CD14-positive monocyte (primary cell): ENCODE measurements around the gene SIPA1L3. TPM values are rescaled to one million over a fixed set of nuclear protein-coding genes. Genes with fewer than 3 reads are reported as not detected.

Experiments used
- DNase-seq, 3 donors: peaks; one replicate each; pipeline ENCODE4 v3.0.0-alpha.2; 2011 to 2022
- H2AFZ ChIP-seq: 2 replicates; pipeline ENCODE4 v1.6.0; 2012; ENCODE audit warnings: mild to moderate bottlenecking, low read depth, low read length, inconsistent platforms; ENCODE audit not compliant: insufficient read depth, poor library complexity, severe bottlenecking
- H3K27ac ChIP-seq, 2 donors: 1 replicate in 1 of 2; 2 replicates in 1 of 2; pipeline ENCODE4 v1.5.1; 2012 to 2013; ENCODE audit warnings: low read length in 2 of 2, control low read depth in 1 of 2, inconsistent platforms in 1 of 2, low read depth in 1 of 2, mild to moderate bottlenecking in 1 of 2
- H3K27me3 ChIP-seq, 2 donors: one replicate each; pipeline versions ENCODE4 v1.6.0 to v1.6.1; 2011 to 2013; ENCODE audit warnings: low read length in 2 of 2; ENCODE audit not compliant: control insufficient read depth in 2 of 2, insufficient read depth in 2 of 2
- H3K36me3 ChIP-seq, 2 donors: replicated peaks in 1 of 2; 1 replicate in 1 of 2; 2 replicates in 1 of 2; pipeline versions ENCODE4 v1.5.1 to v1.6.1; 2012 to 2013; ENCODE audit warnings: low read length in 2 of 2, control low read depth in 1 of 2, inconsistent platforms in 1 of 2, mild to moderate bottlenecking in 1 of 2; ENCODE audit not compliant: insufficient read depth in 2 of 2, control insufficient read depth in 1 of 2
- H3K4me1 ChIP-seq, 2 donors: 1 replicate in 1 of 2; 2 replicates in 1 of 2; pipeline versions ENCODE4 v1.5.1 to v1.6.1; 2012 to 2013; ENCODE audit warnings: low read length in 2 of 2, control low read depth in 1 of 2, inconsistent platforms in 1 of 2, mild to moderate bottlenecking in 1 of 2, moderate library complexity in 1 of 2; ENCODE audit not compliant: insufficient read depth in 2 of 2, control insufficient read depth in 1 of 2
- H3K4me2 ChIP-seq: replicated peaks from 2 replicates; pipeline ENCODE3; 2012; ENCODE audit warnings: low read length, moderate library complexity, mild to moderate bottlenecking; ENCODE audit not compliant: poor library complexity, severe bottlenecking; ENCODE audit errors: extremely low read depth
- H3K4me3 ChIP-seq, 3 experiments: fragments of 200-600 bp in 1 of 3; sonication (generic) in 1 of 3; replicated peaks in 1 of 3; 1 replicate in 2 of 3; 2 replicates in 1 of 3; pipeline ENCODE4 v1.5.1; 2011 to 2013; ENCODE audit warnings: low read length in 3 of 3, mild to moderate bottlenecking in 3 of 3, control low read depth in 2 of 3, low read depth in 2 of 3, inconsistent platforms in 1 of 3, moderate library complexity in 1 of 3
- H3K79me2 ChIP-seq: 2 replicates; pipeline ENCODE4 v1.6.0; 2012; ENCODE audit warnings: mild to moderate bottlenecking, control low read depth, inconsistent platforms, low read length, moderate library complexity; ENCODE audit not compliant: insufficient read depth
- H3K9ac ChIP-seq: 2 replicates; pipeline ENCODE4 v1.6.0; 2017; ENCODE audit warnings: low read length, mild to moderate bottlenecking; ENCODE audit not compliant: insufficient read depth, poor library complexity, severe bottlenecking
- H3K9me3 ChIP-seq, 2 donors: replicated peaks in 1 of 2; 1 replicate in 1 of 2; 2 replicates in 1 of 2; pipeline versions ENCODE4 v1.5.1 to v1.6.1; 2012 to 2013; ENCODE audit warnings: low read length in 2 of 2, control low read depth in 1 of 2; ENCODE audit not compliant: control insufficient read depth in 1 of 2, insufficient read depth in 1 of 2
- H4K20me1 ChIP-seq: 2 replicates; pipeline ENCODE4 v1.6.0; 2012; ENCODE audit warnings: mild to moderate bottlenecking, low read length, control low read depth, moderate library complexity; ENCODE audit not compliant: insufficient read depth
- H3K27ac Mint-ChIP-seq, 7 donors: one replicate each; pipeline ENCODE4 v1.8.0; 2020; ENCODE audit warnings: mild to moderate bottlenecking in 7 of 7, mixed read lengths in 7 of 7, moderate library complexity in 6 of 7, inconsistent platforms in 2 of 7
- H3K27me3 Mint-ChIP-seq, 3 donors: one replicate each; pipeline ENCODE4 v1.8.0; 2021 to 2022; ENCODE audit warnings: low read depth in 3 of 3, mild to moderate bottlenecking in 3 of 3, mixed read lengths in 3 of 3, moderate library complexity in 3 of 3, inconsistent platforms in 1 of 3
- H3K36me3 Mint-ChIP-seq, 2 donors: one replicate each; pipeline ENCODE4 v1.8.0; 2020; ENCODE audit warnings: mixed read lengths in 2 of 2, inconsistent platforms in 1 of 2, mild to moderate bottlenecking in 1 of 2
- H3K4me1 Mint-ChIP-seq: one replicate; pipeline ENCODE4 v1.8.0; 2020; ENCODE audit warnings: mild to moderate bottlenecking, mixed read lengths
- H3K4me3 Mint-ChIP-seq, 2 donors: one replicate each; pipeline ENCODE4 v1.8.0; 2020; ENCODE audit warnings: mild to moderate bottlenecking in 2 of 2, mixed read lengths in 2 of 2, moderate library complexity in 1 of 2
- H3K9me3 Mint-ChIP-seq, 7 donors: one replicate each; pipeline ENCODE4 v1.8.0; 2020 to 2022; ENCODE audit warnings: mixed read lengths in 7 of 7, mild to moderate bottlenecking in 6 of 7, moderate library complexity in 6 of 7, inconsistent platforms in 2 of 7
- WGBS: methylation state at CpG from one replicate; pipeline ENCODE4 v1.1.5; 2013; ENCODE audit warnings: missing lambda C conversion rate; ENCODE audit not compliant: insufficient coverage; 5-methylcytosine and 5-hydroxymethylcytosine counted together
- intact Hi-C, 2 donors: fragments of 100-400 bp; cut with micrococcal nuclease; formaldehyde crosslinking; loops; one replicate each; pipeline versions ENCODE4 v1.15.0 to v1.15.1; 2023
- polyA plus RNA-seq, 3 donors: library from polyadenylated mRNA; depleted of rRNA in 1 of 3; unstranded in 2 of 3; stranded (reverse) in 1 of 3; fragments of 300-500 nt in 2 of 3; fragments of >200 nt in 1 of 3; fragmentation: Illumina TruSeq in 2 of 3; gene quantifications; 1 replicate in 2 of 3; 2 replicates in 1 of 3; pipeline ENCODE4 v1.2.3, GENCODE V29; 2012 to 2021
- TF ChIP-seq, protein P1 (sequence below): fragments of 200-600 bp; IDR thresholded peaks from one replicate; pipeline ENCODE4 v1.8.0; 2022; ENCODE audit warnings: antibody characterized with exemption, mild to moderate bottlenecking

Gene SIPA1L3
- polyA plus RNA-seq, 3 donors: 0.55 to 4.5 (median 0.99) TPM

DNA sequence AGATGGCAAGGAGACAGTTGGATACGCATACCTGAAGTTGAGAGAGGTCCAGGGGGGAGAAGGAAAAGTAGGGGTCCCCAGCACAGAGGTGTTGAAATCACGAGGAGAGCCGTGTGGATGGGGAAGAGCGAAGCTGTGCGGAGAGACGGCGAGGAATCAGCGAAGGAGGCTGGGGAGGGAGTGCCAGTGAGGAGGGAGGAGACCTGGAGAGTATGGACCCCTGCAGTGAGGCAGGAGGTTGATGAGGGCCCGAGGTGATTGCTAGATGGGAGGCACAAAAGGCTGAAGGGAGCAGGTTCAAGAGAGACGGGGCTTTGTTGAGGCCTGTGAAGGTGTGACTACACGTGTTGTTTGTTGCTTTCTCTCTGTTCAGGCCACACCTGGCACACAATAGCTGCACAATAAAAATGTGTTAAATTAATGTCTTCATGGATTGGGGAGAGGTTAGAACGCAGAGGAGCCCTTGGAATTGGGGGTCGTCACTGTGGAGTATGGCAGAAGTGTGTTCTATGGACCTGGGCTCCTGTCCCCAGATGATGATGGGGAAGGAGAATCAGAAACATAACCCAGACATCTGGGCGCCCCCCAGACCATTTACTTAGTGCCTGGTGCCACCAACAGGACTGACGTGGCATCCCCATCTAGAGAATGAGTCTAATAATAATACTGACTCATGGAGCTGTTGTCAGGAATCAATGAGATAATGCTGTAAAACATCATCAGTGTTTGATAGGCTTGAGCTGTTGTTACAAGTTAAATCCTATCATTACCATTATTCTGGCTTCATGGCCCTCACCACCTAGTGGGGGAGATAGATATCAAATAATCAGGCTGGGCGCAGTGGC lies 137.5 kb downstream of the SIPA1L3 start:
- DNase-seq: no peak
- H3K9me3 Mint-ChIP-seq: peaks cover 0 to 4% (median 0%) of the 10 kb centered on the region in 7 donors

DNA sequence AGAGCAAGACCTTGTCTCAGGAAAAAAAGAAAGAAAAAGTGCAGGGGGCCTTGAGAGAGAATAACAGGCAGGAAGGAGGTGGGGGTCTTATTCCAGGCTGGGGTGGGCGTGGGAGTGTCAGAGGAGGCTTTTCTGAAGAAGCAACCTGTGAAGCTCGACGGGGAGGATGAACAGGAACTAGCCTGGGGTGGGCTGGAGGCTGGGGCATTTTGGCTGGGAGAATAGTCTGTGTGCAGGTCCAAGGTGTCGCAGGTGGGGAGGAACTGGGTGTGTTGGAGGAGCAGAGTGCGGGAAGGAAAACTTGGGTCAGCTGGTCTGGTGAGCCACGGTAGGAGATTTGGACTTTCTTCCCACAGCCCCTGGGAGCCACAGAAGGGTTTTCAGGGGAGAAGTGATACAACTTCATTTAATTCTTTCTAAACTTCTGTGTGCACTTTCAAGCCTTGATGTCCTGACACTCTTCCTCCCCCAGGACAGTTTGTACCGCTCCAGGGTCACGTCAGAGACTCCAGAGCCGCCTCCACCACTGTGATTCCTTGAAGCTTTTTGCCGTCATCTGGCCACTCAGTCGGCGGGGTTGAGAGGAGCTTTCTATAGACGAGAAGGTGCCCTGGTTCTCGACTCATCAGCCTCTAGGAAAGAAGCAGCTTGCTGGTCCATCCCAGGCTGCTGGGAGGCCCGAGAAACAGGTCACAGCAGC lies 138.7 kb downstream of the SIPA1L3 start:
- H4K20me1 ChIP-seq: no peaks in the 10 kb centered on the region
- no peak overlapping the region for H3K4me3 ChIP-seq
- H3K4me1 ChIP-seq: peaks cover 32 to 35% of the 10 kb centered on the region in 2 donors
- WGBS: 84% methylated on average over 12 of the region's 15 CpGs
- H3K9ac ChIP-seq: no peak overlapping the region
- H3K36me3 ChIP-seq: no peaks in the 10 kb centered on the region
- DNase-seq: no peak
- peaks cover 0 to 4% (median 0%) of the 10 kb centered on the region in 7 donors for H3K9me3 Mint-ChIP-seq
- peak overlapping the region in 3 of 7 donors; percentile 48 to 64 (median 63) for H3K27ac Mint-ChIP-seq
- peaks cover 43% of the 10 kb centered on the region for H3K4me1 Mint-ChIP-seq
- H3K79me2 ChIP-seq: peaks cover 5% of the 10 kb centered on the region
- H3K27me3 ChIP-seq: no peaks in the 10 kb centered on the region
- H2AFZ ChIP-seq: no peak overlapping the region
- TF ChIP-seq, protein P1, sequence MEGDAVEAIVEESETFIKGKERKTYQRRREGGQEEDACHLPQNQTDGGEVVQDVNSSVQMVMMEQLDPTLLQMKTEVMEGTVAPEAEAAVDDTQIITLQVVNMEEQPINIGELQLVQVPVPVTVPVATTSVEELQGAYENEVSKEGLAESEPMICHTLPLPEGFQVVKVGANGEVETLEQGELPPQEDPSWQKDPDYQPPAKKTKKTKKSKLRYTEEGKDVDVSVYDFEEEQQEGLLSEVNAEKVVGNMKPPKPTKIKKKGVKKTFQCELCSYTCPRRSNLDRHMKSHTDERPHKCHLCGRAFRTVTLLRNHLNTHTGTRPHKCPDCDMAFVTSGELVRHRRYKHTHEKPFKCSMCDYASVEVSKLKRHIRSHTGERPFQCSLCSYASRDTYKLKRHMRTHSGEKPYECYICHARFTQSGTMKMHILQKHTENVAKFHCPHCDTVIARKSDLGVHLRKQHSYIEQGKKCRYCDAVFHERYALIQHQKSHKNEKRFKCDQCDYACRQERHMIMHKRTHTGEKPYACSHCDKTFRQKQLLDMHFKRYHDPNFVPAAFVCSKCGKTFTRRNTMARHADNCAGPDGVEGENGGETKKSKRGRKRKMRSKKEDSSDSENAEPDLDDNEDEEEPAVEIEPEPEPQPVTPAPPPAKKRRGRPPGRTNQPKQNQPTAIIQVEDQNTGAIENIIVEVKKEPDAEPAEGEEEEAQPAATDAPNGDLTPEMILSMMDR: no peak
- no peak overlapping the region for H3K27ac ChIP-seq
- peaks cover 0 to 5% (median 0%) of the 10 kb centered on the region in 3 donors for H3K27me3 Mint-ChIP-seq
- H3K4me2 ChIP-seq: no peak overlapping the region
- intact Hi-C loops: loop anchor here in 1 of 2 donors (5.0 to 10.0 kb wide), 2 partner anchors 43 to 141 kb away; partner anchors contain the start of genes SIPA1L3 and WDR87
- H3K4me3 Mint-ChIP-seq: no peak overlapping the region
- no peaks in the 10 kb centered on the region for H3K9me3 ChIP-seq
- peaks cover 3 to 11% of the 10 kb centered on the region in 2 donors for H3K36me3 Mint-ChIP-seq

More for the DNA sequence above, 137.5 kb downstream of the SIPA1L3 start:
- Histone ChIP-seq H2AFZ (no peak overlapping the region), H3K9ac (no peak overlapping the region), H3K27me3 (no peaks in the 10 kb centered on the region), H4K20me1 (no peaks in the 10 kb centered on the region), H3K4me1 (peaks cover 28 to 31% of the 10 kb centered on the region in 2 donors), H3K27ac (no peak overlapping the region), H3K4me2 (no peak overlapping the region), H3K79me2 (no peaks in the 10 kb centered on the region), H3K4me3 (no peak overlapping the region), H3K9me3 (no peaks in the 10 kb centered on the region), H3K36me3 (no peaks in the 10 kb centered on the region)
- peaks cover 0 to 5% (median 0%) of the 10 kb centered on the region in 3 donors for H3K27me3 Mint-ChIP-seq
- H3K4me1 Mint-ChIP-seq: peaks cover 38% of the 10 kb centered on the region
- H3K36me3 Mint-ChIP-seq: peaks cover 3 to 11% of the 10 kb centered on the region in 2 donors
- 91% methylated on average over 11 of the region's 16 CpGs for WGBS
- TF ChIP-seq, protein P1: no peak
- intact Hi-C loops: loop anchor here in 1 of 2 donors (5.0 to 10.0 kb wide), 2 partner anchors 42 to 140 kb away; partner anchors contain the start of genes SIPA1L3 and WDR87
- peak overlapping the region in 2 of 7 donors; percentile 48 to 67 for H3K27ac Mint-ChIP-seq
- H3K4me3 Mint-ChIP-seq: no peak overlapping the region
